Activated T-cell treated with anti-CD3 and anti-CD28 coated beads, Interleukin-2, amount 50 U/mL, for 24 hours (primary cell): Measurements from ENCODE around the gene FASN.

ENCODE experiments used
- DNase-seq: peaks from one replicate; pipeline ENCODE4 v3.0.0-alpha.2; 2020
- H3K27ac Mint-ChIP-seq: 2 replicates; pipeline ENCODE4 v1.8.0; 2020; ENCODE audit warnings: mild to moderate bottlenecking, mixed read lengths
- H3K27me3 Mint-ChIP-seq: 2 replicates; pipeline ENCODE4 v1.8.0; 2020; ENCODE audit warnings: mixed read lengths
- H3K36me3 Mint-ChIP-seq: 2 replicates; pipeline ENCODE4 v1.8.0; 2020; ENCODE audit warnings: low read depth, mixed read lengths
- H3K4me1 Mint-ChIP-seq: 2 replicates; pipeline ENCODE4 v1.8.0; 2020; ENCODE audit warnings: low read depth, mixed read lengths
- H3K4me3 Mint-ChIP-seq: 2 replicates; pipeline ENCODE4 v1.8.0; 2020; ENCODE audit warnings: mild to moderate bottlenecking, moderate library complexity, mixed read lengths
- H3K9me3 Mint-ChIP-seq: 2 replicates; pipeline ENCODE4 v1.8.0; 2020; ENCODE audit warnings: mixed read lengths

Gene FASN

GRCh38 chr17:82101301-82101715, 3.3 kb upstream of the FASN start:
- Mint-ChIP-seq H3K27me3 (no peaks in the 10 kb centered on the region), H3K27ac (peak overlapping the region; percentile 92), H3K9me3 (no peaks in the 10 kb centered on the region), H3K4me1 (peaks cover 36% of the 10 kb centered on the region), H3K36me3 (peaks cover 38% of the 10 kb centered on the region), H3K4me3 (peak overlapping the region; percentile 35)
- no peak for DNase-seq

GRCh38 chr17:82100502-82101298, 2.7 kb upstream of the FASN start:
- Mint-ChIP-seq H3K27me3 (no peaks in the 10 kb centered on the region), H3K4me1 (peaks cover 37% of the 10 kb centered on the region), H3K4me3 (peak overlapping the region; percentile 83), H3K9me3 (no peaks in the 10 kb centered on the region), H3K36me3 (peaks cover 40% of the 10 kb centered on the region), H3K27ac (peak overlapping the region; percentile 92)
- no peak for DNase-seq

- no peaks in the 10 kb centered on the region for H3K27me3 Mint-ChIP-seq
- peaks cover 30% of the 10 kb centered on the region for H3K4me1 Mint-ChIP-seq
Measured at GRCh38 chr17:82098939-82099763, 1.1 kb upstream of the FASN start.

GRCh38 chr17:82097919-82098168, 192 bp downstream of the FASN start:
- Mint-ChIP-seq H3K27ac (peak overlapping the region; percentile 81), H3K36me3 (peaks cover 58% of the 10 kb centered on the region), H3K27me3 (no peaks in the 10 kb centered on the region), H3K9me3 (no peaks in the 10 kb centered on the region), H3K4me1 (peaks cover 29% of the 10 kb centered on the region), H3K4me3 (peak overlapping the region; percentile 75)
- DNase-seq = no peak

More at GRCh38 chr17:82098939-82099763, 1.1 kb upstream of the FASN start:
- Mint-ChIP-seq H3K36me3 (peaks cover 49% of the 10 kb centered on the region), H3K4me3 (peak overlapping the region; percentile 83), H3K27ac (peak overlapping the region; percentile 92), H3K9me3 (no peaks in the 10 kb centered on the region)
- DNase-seq = no peak

GRCh38 chr17:82097184-82097918, 685 bp downstream of the FASN start:
- H3K27me3 Mint-ChIP-seq = no peaks in the 10 kb centered on the region
- H3K36me3 Mint-ChIP-seq = peaks cover 60% of the 10 kb centered on the region
- H3K27ac Mint-ChIP-seq = peak overlapping the region; percentile 83
- H3K4me3 Mint-ChIP-seq = peak overlapping the region; percentile 83
- peaks cover 29% of the 10 kb centered on the region for H3K4me1 Mint-ChIP-seq
- no peaks in the 10 kb centered on the region for H3K9me3 Mint-ChIP-seq
- no peak for DNase-seq

GRCh38 chr17:82096709-82097183, 1.3 kb downstream of the FASN start:
- H3K4me3 Mint-ChIP-seq = peak overlapping the region; percentile 83
- no peaks in the 10 kb centered on the region for H3K9me3 Mint-ChIP-seq
- peaks cover 28% of the 10 kb centered on the region for H3K4me1 Mint-ChIP-seq
- no peaks in the 10 kb centered on the region for H3K27me3 Mint-ChIP-seq
- H3K27ac Mint-ChIP-seq = peak overlapping the region; percentile 83
- H3K36me3 Mint-ChIP-seq = peaks cover 64% of the 10 kb centered on the region
- no peak for DNase-seq

- Mint-ChIP-seq H3K4me1 (peaks cover 26% of the 10 kb centered on the region), H3K4me3 (peak overlapping the region; percentile 83), H3K27ac (peak overlapping the region; percentile 85), H3K36me3 (peaks cover 68% of the 10 kb centered on the region), H3K27me3 (no peaks in the 10 kb centered on the region), H3K9me3 (no peaks in the 10 kb centered on the region)
- no peak for DNase-seq
Measured at GRCh38 chr17:82095777-82096708, 2.0 kb downstream of the FASN start.

- Mint-ChIP-seq H3K9me3 (no peaks in the 10 kb centered on the region), H3K36me3 (peaks cover 67% of the 10 kb centered on the region), H3K4me3 (peak overlapping the region; percentile 83), H3K4me1 (peaks cover 20% of the 10 kb centered on the region), H3K27ac (peak overlapping the region; percentile 57), H3K27me3 (no peaks in the 10 kb centered on the region)
- DNase-seq = no peak
Measured at GRCh38 chr17:82094931-82095776, 2.9 kb downstream of the FASN start.

- H3K9me3 Mint-ChIP-seq = no peaks in the 10 kb centered on the region
- peak overlapping the region; percentile 73 for H3K27ac Mint-ChIP-seq
- H3K4me1 Mint-ChIP-seq = peaks cover 14% of the 10 kb centered on the region
- DNase-seq = no peak
- H3K4me3 Mint-ChIP-seq = peak overlapping the region; percentile 36
- H3K36me3 Mint-ChIP-seq = peaks cover 73% of the 10 kb centered on the region
- no peaks in the 10 kb centered on the region for H3K27me3 Mint-ChIP-seq
Measured at GRCh38 chr17:82092995-82093751, 4.9 kb downstream of the FASN start.

- H3K27ac Mint-ChIP-seq = no peak overlapping the region
- H3K36me3 Mint-ChIP-seq = peaks cover 79% of the 10 kb centered on the region
- H3K4me1 Mint-ChIP-seq = peaks cover 14% of the 10 kb centered on the region
- H3K27me3 Mint-ChIP-seq = no peaks in the 10 kb centered on the region
- DNase-seq = no peak
- no peak overlapping the region for H3K4me3 Mint-ChIP-seq
- no peaks in the 10 kb centered on the region for H3K9me3 Mint-ChIP-seq
Measured at GRCh38 chr17:82092628-82092994, 5.4 kb downstream of the FASN start.

- H3K4me1 Mint-ChIP-seq = peaks cover 14% of the 10 kb centered on the region
- H3K36me3 Mint-ChIP-seq = peaks cover 83% of the 10 kb centered on the region
- no peak overlapping the region for H3K27ac Mint-ChIP-seq
- no peaks in the 10 kb centered on the region for H3K9me3 Mint-ChIP-seq
- H3K4me3 Mint-ChIP-seq = no peak overlapping the region
- H3K27me3 Mint-ChIP-seq = no peaks in the 10 kb centered on the region
- no peak for DNase-seq
Measured at GRCh38 chr17:82092094-82092586, 5.9 kb downstream of the FASN start.

- Mint-ChIP-seq H3K27ac (no peak overlapping the region), H3K36me3 (peaks cover 85% of the 10 kb centered on the region), H3K9me3 (no peaks in the 10 kb centered on the region), H3K4me1 (peaks cover 11% of the 10 kb centered on the region), H3K4me3 (no peak overlapping the region), H3K27me3 (no peaks in the 10 kb centered on the region)
- DNase-seq = no peak
Measured at GRCh38 chr17:82091264-82092066, 6.6 kb downstream of the FASN start.
